OCI-LY1 (cell line): ENCODE results near the gene KCNN3.

Experiments
- H2AFZ ChIP-seq: fragments of 200-600 bp; sonication (generic), shearing (Covaris generic); 2 replicates; pipeline ENCODE4 v1.6.0; 2014; ENCODE audit warnings: antibody characterized with exemption, mild to moderate bottlenecking, low read length
- H3F3A ChIP-seq: fragments of 200-600 bp; sonication (generic), shearing (Covaris generic); 2 replicates; pipeline ENCODE4 v1.6.0; 2014; ENCODE audit warnings: mild to moderate bottlenecking, antibody characterized with exemption, low read length, moderate library complexity; ENCODE audit not compliant: insufficient read depth
- H3K27ac ChIP-seq: fragments of 200-600 bp; sonication (generic); 2 replicates; pipeline ENCODE4 v1.5.1; 2014; ENCODE audit warnings: low read length, mixed run types, mild to moderate bottlenecking, low read depth; ENCODE audit not compliant: poor library complexity, severe bottlenecking
- H3K27me3 ChIP-seq: fragments of 200-600 bp; sonication (generic); 2 replicates; pipeline ENCODE4 v1.6.0; 2014; ENCODE audit warnings: antibody characterized with exemption, mild to moderate bottlenecking, low read length, moderate library complexity; ENCODE audit not compliant: insufficient read depth
- H3K36me3 ChIP-seq: fragments of 200-600 bp; sonication (generic); 2 replicates; pipeline ENCODE4 v1.6.1; 2014; ENCODE audit warnings: mild to moderate bottlenecking, antibody characterized with exemption, low read length, moderate library complexity, mixed read lengths; ENCODE audit not compliant: insufficient read depth
- H3K4me1 ChIP-seq: fragments of 200-600 bp; sonication (generic); 2 replicates; pipeline ENCODE4 v1.5.1; 2014; ENCODE audit warnings: mild to moderate bottlenecking, low read length, moderate library complexity; ENCODE audit not compliant: insufficient read depth, severe bottlenecking
- H3K4me2 ChIP-seq: fragments of 200-600 bp; sonication (generic), shearing (Covaris generic); 2 replicates; pipeline ENCODE4 v1.6.1; 2014; ENCODE audit warnings: low read length
- H3K4me3 ChIP-seq: fragments of 200-600 bp; sonication (generic); 2 replicates; pipeline ENCODE4 v1.5.1; 2014; ENCODE audit warnings: low read length, low read depth, mild to moderate bottlenecking, mixed read lengths; ENCODE audit not compliant: poor library complexity, severe bottlenecking
- H3K79me2 ChIP-seq: fragments of 200-600 bp; shearing (Covaris generic); 2 replicates; pipeline ENCODE4 v1.6.1; 2016; ENCODE audit warnings: mixed run types, low read length, mixed read lengths; ENCODE audit not compliant: insufficient read depth
- H3K9ac ChIP-seq: fragments of 200-600 bp; sonication (generic), shearing (Covaris generic); 2 replicates; pipeline ENCODE4 v1.6.1; 2014; ENCODE audit warnings: mild to moderate bottlenecking, low read length, mixed read lengths
- H3K9me2 ChIP-seq: fragments of 200-600 bp; sonication (generic), shearing (Covaris generic); 2 replicates; pipeline ENCODE4 v1.6.1; 2014; ENCODE audit warnings: low read depth, mild to moderate bottlenecking, low read length, mixed read lengths
- H3K9me3 ChIP-seq: fragments of 200-600 bp; shearing (Covaris generic); 2 replicates; pipeline ENCODE4 v1.6.1; 2014; ENCODE audit warnings: low read length, mixed read lengths
- H4K20me1 ChIP-seq: fragments of 200-600 bp; sonication (generic), shearing (Covaris generic); 2 replicates; pipeline ENCODE4 v1.6.0; 2016; ENCODE audit warnings: mild to moderate bottlenecking, low read length; ENCODE audit not compliant: insufficient read depth
- EZH2 ChIP-seq: fragments of 200-600 bp; sonication (generic), shearing (Covaris generic); IDR thresholded peaks from 2 replicates; pipeline ENCODE4 v1.8.0; 2017; ENCODE audit warnings: borderline replicate concordance, mixed run types, mild to moderate bottlenecking, antibody characterized with exemption, low read length, moderate library complexity, mixed read lengths
- TF ChIP-seq, protein P1 (sequence below): fragments of 200-600 bp; sonication (generic), shearing (Covaris generic); IDR thresholded peaks from 2 replicates; pipeline ENCODE4 v1.5.1; 2017; ENCODE audit warnings: mild to moderate bottlenecking, antibody characterized with exemption, low read length, moderate library complexity, mixed read lengths

Gene KCNN3

DNA sequence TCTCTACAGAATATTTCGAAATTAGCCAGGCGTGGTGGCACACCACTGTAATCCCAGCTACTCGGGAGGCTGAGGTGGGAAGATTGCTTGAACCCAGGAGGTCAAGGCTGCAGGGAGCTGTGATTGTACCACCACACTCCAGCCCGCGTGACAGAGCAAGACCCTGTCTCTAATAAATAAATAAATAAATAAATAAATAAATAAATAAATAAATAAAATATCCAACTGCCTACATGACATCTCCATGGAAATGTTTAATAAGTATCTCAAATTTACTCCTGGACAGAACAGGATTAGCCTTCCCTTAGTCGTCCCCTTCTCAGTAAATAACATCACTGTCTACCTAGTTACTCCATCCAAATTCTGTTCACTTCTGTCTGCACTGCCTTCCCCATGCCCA lies 29.0 kb upstream of the KCNN3 start:
- no peaks in the 10 kb centered on the region for H3K79me2 ChIP-seq
- TF ChIP-seq EZH2, result no peak
- TF ChIP-seq, protein P1, sequence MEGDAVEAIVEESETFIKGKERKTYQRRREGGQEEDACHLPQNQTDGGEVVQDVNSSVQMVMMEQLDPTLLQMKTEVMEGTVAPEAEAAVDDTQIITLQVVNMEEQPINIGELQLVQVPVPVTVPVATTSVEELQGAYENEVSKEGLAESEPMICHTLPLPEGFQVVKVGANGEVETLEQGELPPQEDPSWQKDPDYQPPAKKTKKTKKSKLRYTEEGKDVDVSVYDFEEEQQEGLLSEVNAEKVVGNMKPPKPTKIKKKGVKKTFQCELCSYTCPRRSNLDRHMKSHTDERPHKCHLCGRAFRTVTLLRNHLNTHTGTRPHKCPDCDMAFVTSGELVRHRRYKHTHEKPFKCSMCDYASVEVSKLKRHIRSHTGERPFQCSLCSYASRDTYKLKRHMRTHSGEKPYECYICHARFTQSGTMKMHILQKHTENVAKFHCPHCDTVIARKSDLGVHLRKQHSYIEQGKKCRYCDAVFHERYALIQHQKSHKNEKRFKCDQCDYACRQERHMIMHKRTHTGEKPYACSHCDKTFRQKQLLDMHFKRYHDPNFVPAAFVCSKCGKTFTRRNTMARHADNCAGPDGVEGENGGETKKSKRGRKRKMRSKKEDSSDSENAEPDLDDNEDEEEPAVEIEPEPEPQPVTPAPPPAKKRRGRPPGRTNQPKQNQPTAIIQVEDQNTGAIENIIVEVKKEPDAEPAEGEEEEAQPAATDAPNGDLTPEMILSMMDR, result no peak

DNA sequence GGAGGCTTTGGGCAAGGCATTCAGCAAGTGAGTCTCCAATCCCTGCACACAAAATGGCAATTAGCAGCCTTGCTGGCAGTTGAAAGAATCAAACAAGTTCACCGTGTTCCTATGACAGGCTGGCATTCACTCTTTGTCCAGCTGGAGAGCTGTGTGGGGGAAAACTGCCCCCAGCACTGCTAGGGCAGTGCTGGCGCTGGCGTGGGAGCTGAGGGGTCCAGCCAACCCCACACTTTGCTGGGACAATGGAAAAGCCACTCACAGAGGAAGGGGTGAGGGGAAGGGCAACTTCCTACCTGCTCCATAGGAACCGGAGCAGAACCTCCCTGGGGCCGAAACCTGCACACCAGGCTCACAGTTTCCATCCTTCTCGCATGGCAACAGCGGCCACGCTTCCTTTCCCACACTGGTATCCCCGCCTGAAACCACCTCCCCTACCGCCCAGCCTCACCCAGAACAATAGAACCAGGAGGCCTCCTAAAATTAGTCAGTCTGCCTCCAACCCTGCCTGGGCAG lies 26.7 kb upstream of the KCNN3 start:
- Histone ChIP-seq H4K20me1 (no peaks in the 10 kb centered on the region), H3K27me3 (peaks cover 12% of the 10 kb centered on the region; the same call in 1 of the 2 replicates), H3K27ac (no peak overlapping the region), H3K9me2 (no peaks in the 10 kb centered on the region), H3K9me3 (no peaks in the 10 kb centered on the region), H3F3A (no peaks in the 10 kb centered on the region), H3K36me3 (no peaks in the 10 kb centered on the region; the same call in 1 of the 2 replicates), H3K4me1 (no peaks in the 10 kb centered on the region), H3K9ac (no peak overlapping the region), H2AFZ (no peak overlapping the region), H3K4me2 (no peak overlapping the region), H3K4me3 (no peak overlapping the region), H3K79me2 (no peaks in the 10 kb centered on the region)
- TF ChIP-seq, protein P1, result no peak
- no peak for TF ChIP-seq EZH2

More for the DNA sequence above, 29.0 kb upstream of the KCNN3 start:
- H2AFZ ChIP-seq, result no peak overlapping the region
- peaks cover 12% of the 10 kb centered on the region; the same call in 1 of the 2 replicates for H3K27me3 ChIP-seq
- H3K4me1 ChIP-seq, result no peaks in the 10 kb centered on the region
- no peak overlapping the region for H3K9ac ChIP-seq
- H3K4me2 ChIP-seq, result no peak overlapping the region
- H3K9me2 ChIP-seq, result no peaks in the 10 kb centered on the region
- no peaks in the 10 kb centered on the region for H3K9me3 ChIP-seq
- no peaks in the 10 kb centered on the region for H3F3A ChIP-seq
- no peaks in the 10 kb centered on the region for H4K20me1 ChIP-seq
- no peak overlapping the region for H3K4me3 ChIP-seq
- no peak overlapping the region for H3K27ac ChIP-seq
- no peaks in the 10 kb centered on the region for H3K36me3 ChIP-seq

DNA sequence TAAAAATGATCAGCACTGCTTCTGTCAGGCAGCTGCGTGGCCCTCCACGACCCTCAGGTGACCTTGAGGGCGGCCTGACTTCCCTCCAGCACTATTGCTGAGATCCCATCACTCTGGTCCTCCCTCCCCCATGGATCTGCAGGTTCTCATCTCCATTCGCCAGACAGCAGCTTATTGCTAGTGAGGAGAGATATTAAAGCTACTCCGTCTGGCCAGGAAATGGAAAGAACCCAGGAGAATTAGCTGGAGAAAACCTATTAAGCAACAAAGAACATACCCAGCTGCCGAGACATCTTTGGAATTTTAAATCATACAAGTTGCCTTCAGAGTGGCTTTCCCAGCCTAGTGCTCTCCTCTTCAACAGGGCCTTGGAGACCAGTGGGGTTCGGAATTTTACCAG lies 25.7 kb upstream of the KCNN3 start:
- Histone ChIP-seq H4K20me1 (no peaks in the 10 kb centered on the region), H3K79me2 (no peaks in the 10 kb centered on the region), H2AFZ (no peak overlapping the region), H3K4me3 (no peak overlapping the region), H3K9me2 (no peaks in the 10 kb centered on the region), H3F3A (no peaks in the 10 kb centered on the region), H3K9me3 (no peaks in the 10 kb centered on the region), H3K27ac (no peak overlapping the region), H3K9ac (no peak overlapping the region), H3K27me3 (peaks cover 12% of the 10 kb centered on the region; the same call in 1 of the 2 replicates), H3K4me2 (no peak overlapping the region), H3K36me3 (no peaks in the 10 kb centered on the region; the same call in 1 of the 2 replicates), H3K4me1 (no peaks in the 10 kb centered on the region)
- TF ChIP-seq EZH2, result no peak
- TF ChIP-seq, protein P1, result no peak
